Purkinje cell (primary cell): ENCODE data around the gene SPRY2. TPM values are rescaled to one million over a fixed set of nuclear protein-coding genes. Genes with fewer than 3 reads are reported as not detected.

Experiments
- polyA plus RNA-seq: library from polyadenylated mRNA; unstranded; fragments of >200 nt; fragmentation: Nextera tagmentation; gene quantifications from 2 replicates; pipeline ENCODE4 v1.2.1, GENCODE V29; 2014

Gene SPRY2
- 28.2 and 34.0 TPM in 2 replicates for polyA plus RNA-seq

GRCh38 chr13:80341101-80341755 lies at the start of gene SPRY2:
TSS of gene SPRY2 (minus strand) at chr13:80341126. CDS start at chr13:80337705, 3,421 bp downstream.

